Measurements from ENCODE around the gene RPL18.

Gene RPL18

GRCh38 chr19:48595171-48595570, 23.8 kb downstream of the RPL18 start:
- Histone ChIP-seq H3K27ac (no peak overlapping the region), H3K9ac (no peak overlapping the region), H3K4me2 (no peak overlapping the region), H3K79me2 (ENCODE audit: insufficient read depth, low read depth) (no peaks in the 10 kb centered on the region), H3K36me3 (ENCODE audit: insufficient read depth) (no peaks in the 10 kb centered on the region), H2AFZ (ENCODE audit: low read depth) (no peak overlapping the region), H3K4me3 (IDR thresholded peaks at IDR 0.05; ENCODE audit: insufficient read depth, low read depth, low read length) (no peak overlapping the region), H4K20me1 (ENCODE audit: insufficient read depth) (no peaks in the 10 kb centered on the region), H3K27me3 (ENCODE audit: insufficient read depth, low read depth) (peaks cover 89% of the 10 kb centered on the region), H3K4me1 (ENCODE audit: low read depth, poor library complexity, severe bottlenecking) (no peaks in the 10 kb centered on the region)
- no peak for TF ChIP-seq CTCF (conservative IDR thresholded peaks at IDR 0.05; ENCODE audit: low read depth, low read length)

- Histone ChIP-seq H3K79me2 (ENCODE audit: insufficient read depth, low read depth) (no peaks in the 10 kb centered on the region), H3K27ac (no peak overlapping the region), H3K36me3 (ENCODE audit: insufficient read depth) (no peaks in the 10 kb centered on the region), H3K27me3 (ENCODE audit: insufficient read depth, low read depth) (peaks cover 85% of the 10 kb centered on the region), H3K4me2 (no peak overlapping the region), H3K9ac (no peak overlapping the region), H3K4me3 (IDR thresholded peaks at IDR 0.05; ENCODE audit: insufficient read depth, low read depth, low read length) (no peak overlapping the region), H4K20me1 (ENCODE audit: insufficient read depth) (no peaks in the 10 kb centered on the region), H3K4me1 (ENCODE audit: low read depth, poor library complexity, severe bottlenecking) (peaks cover 3% of the 10 kb centered on the region), H2AFZ (ENCODE audit: low read depth) (no peak overlapping the region)
- TF ChIP-seq CTCF (conservative IDR thresholded peaks at IDR 0.05; ENCODE audit: low read depth, low read length): no peak
Measured at GRCh38 chr19:48591021-48591420, 28.0 kb downstream of the RPL18 start.

GRCh38 chr19:48588670-48589401, 30.1 kb downstream of the RPL18 start:
- Histone ChIP-seq H3K4me2 (peak overlapping the region; percentile 60), H3K36me3 (ENCODE audit: insufficient read depth) (no peaks in the 10 kb centered on the region), H3K27ac (no peak overlapping the region), H3K4me3 (IDR thresholded peaks at IDR 0.05; ENCODE audit: insufficient read depth, low read depth, low read length) (no peak overlapping the region), H3K4me1 (ENCODE audit: low read depth, poor library complexity, severe bottlenecking) (peaks cover 7% of the 10 kb centered on the region), H4K20me1 (ENCODE audit: insufficient read depth) (no peaks in the 10 kb centered on the region), H3K79me2 (ENCODE audit: insufficient read depth, low read depth) (no peaks in the 10 kb centered on the region), H2AFZ (ENCODE audit: low read depth) (peak overlapping the region; percentile 66; the same call in 1 of the 2 replicates), H3K9ac (no peak overlapping the region), H3K27me3 (ENCODE audit: insufficient read depth, low read depth) (peaks cover 85% of the 10 kb centered on the region)
- peak; percentile 87 for TF ChIP-seq CTCF (conservative IDR thresholded peaks at IDR 0.05; ENCODE audit: low read depth, low read length)

- H2AFZ ChIP-seq (ENCODE audit: low read depth): no peak overlapping the region
- no peak overlapping the region for H3K27ac ChIP-seq
- no peaks in the 10 kb centered on the region for H3K79me2 ChIP-seq (ENCODE audit: insufficient read depth, low read depth)
- peaks cover 86% of the 10 kb centered on the region for H3K27me3 ChIP-seq (ENCODE audit: insufficient read depth, low read depth)
- H3K36me3 ChIP-seq (ENCODE audit: insufficient read depth): no peaks in the 10 kb centered on the region
- TF ChIP-seq CTCF (conservative IDR thresholded peaks at IDR 0.05; ENCODE audit: low read depth, low read length): no peak
- peaks cover 7% of the 10 kb centered on the region for H3K4me1 ChIP-seq (ENCODE audit: low read depth, poor library complexity, severe bottlenecking)
- no peaks in the 10 kb centered on the region for H4K20me1 ChIP-seq (ENCODE audit: insufficient read depth)
- H3K9ac ChIP-seq: no peak overlapping the region
- H3K4me2 ChIP-seq: no peak overlapping the region
- no peak overlapping the region for H3K4me3 ChIP-seq (IDR thresholded peaks at IDR 0.05; ENCODE audit: insufficient read depth, low read depth, low read length)
Measured at GRCh38 chr19:48587387-48587786, 31.6 kb downstream of the RPL18 start.
